ENCODE results near the gene SHC2.

The SHC2 gene

GRCh38 chr19:460877-461720, at the start of gene SHC2:
TSS of gene SHC2 (minus strand) at chr19:461033. CDS start at chr19:460996, 37 bp downstream.
- no peak for DNase-seq (ENCODE audit: low read depth in 2 of 2)

GRCh38 chr19:508204-509150, 47.6 kb upstream of the SHC2 start:
- DNase-seq (ENCODE audit: low read depth in 2 of 2) = no peak

GRCh38 chr19:507286-508203, 46.7 kb upstream of the SHC2 start, which contains the start of gene TPGS1:
TSS of gene TPGS1 (plus strand) at chr19:507497. CDS start at chr19:507507, 10 bp downstream.
- peak; percentile 54 to 73 for DNase-seq (ENCODE audit: low read depth in 2 of 2)

- peak; percentile 83 to 88 for DNase-seq (ENCODE audit: low read depth in 2 of 2)
These were observed 45.8 kb upstream of the SHC2 start for GRCh38 chr19:506404-507285.

GRCh38 chr19:504616-505015, 43.8 kb upstream of the SHC2 start:
- no peak for DNase-seq (ENCODE audit: low read depth in 2 of 2)

- no peak for DNase-seq (ENCODE audit: low read depth in 2 of 2)
These were observed 40.8 kb upstream of the SHC2 start for GRCh38 chr19:501646-502045.

GRCh38 chr19:498977-499623, 38.3 kb upstream of the SHC2 start:
- no peak for DNase-seq (ENCODE audit: low read depth in 2 of 2)

GRCh38 chr19:498511-498891, 37.7 kb upstream of the SHC2 start:
- DNase-seq (ENCODE audit: low read depth in 2 of 2) = no peak

GRCh38 chr19:497869-498510, 37.2 kb upstream of the SHC2 start:
- no peak for DNase-seq (ENCODE audit: low read depth in 2 of 2)

- DNase-seq (ENCODE audit: low read depth in 2 of 2) = no peak
These were observed 36.6 kb upstream of the SHC2 start for GRCh38 chr19:497491-497868.

- no peak for DNase-seq (ENCODE audit: low read depth in 2 of 2)
These were observed 36.2 kb upstream of the SHC2 start for GRCh38 chr19:496986-497385.

GRCh38 chr19:496112-496665, 35.4 kb upstream of the SHC2 start, which contains the start of gene MADCAM1:
TSS of gene MADCAM1 (plus strand) at chr19:496486. CDS start at chr19:496500, 14 bp downstream.
- DNase-seq (ENCODE audit: low read depth in 2 of 2) = no peak

- DNase-seq (ENCODE audit: low read depth in 2 of 2) = peak in 1 of 2 donors; percentile 35
These were observed 34.7 kb upstream of the SHC2 start for GRCh38 chr19:495402-496111.

GRCh38 chr19:495081-495401, 34.2 kb upstream of the SHC2 start:
- no peak for DNase-seq (ENCODE audit: low read depth in 2 of 2)

- no peak for DNase-seq (ENCODE audit: low read depth in 2 of 2)
These were observed 33.6 kb upstream of the SHC2 start for GRCh38 chr19:494171-495080.

GRCh38 chr19:493391-494170, 32.7 kb upstream of the SHC2 start:
- no peak for DNase-seq (ENCODE audit: low read depth in 2 of 2)

- no peak for DNase-seq (ENCODE audit: low read depth in 2 of 2)
These were observed 31.3 kb upstream of the SHC2 start for GRCh38 chr19:492091-492531.

Measured in stimulated activated CD4-positive, alpha-beta T cell treated with anti-CD3 and anti-CD28 coated beads, Interleukin-1b, Interleukin-23, amount 100 ng/mL, for 4 hours (primary cell).